GM18858 (cell line): ENCODE data around the gene CCND3.

Experiments used
- ATAC-seq: cut with Tn5 transposase; IDR thresholded peaks from one replicate; pipeline ENCODE4 v1.9.1; 2021; ENCODE audit not compliant: unreplicated experiment

Gene CCND3

DNA sequence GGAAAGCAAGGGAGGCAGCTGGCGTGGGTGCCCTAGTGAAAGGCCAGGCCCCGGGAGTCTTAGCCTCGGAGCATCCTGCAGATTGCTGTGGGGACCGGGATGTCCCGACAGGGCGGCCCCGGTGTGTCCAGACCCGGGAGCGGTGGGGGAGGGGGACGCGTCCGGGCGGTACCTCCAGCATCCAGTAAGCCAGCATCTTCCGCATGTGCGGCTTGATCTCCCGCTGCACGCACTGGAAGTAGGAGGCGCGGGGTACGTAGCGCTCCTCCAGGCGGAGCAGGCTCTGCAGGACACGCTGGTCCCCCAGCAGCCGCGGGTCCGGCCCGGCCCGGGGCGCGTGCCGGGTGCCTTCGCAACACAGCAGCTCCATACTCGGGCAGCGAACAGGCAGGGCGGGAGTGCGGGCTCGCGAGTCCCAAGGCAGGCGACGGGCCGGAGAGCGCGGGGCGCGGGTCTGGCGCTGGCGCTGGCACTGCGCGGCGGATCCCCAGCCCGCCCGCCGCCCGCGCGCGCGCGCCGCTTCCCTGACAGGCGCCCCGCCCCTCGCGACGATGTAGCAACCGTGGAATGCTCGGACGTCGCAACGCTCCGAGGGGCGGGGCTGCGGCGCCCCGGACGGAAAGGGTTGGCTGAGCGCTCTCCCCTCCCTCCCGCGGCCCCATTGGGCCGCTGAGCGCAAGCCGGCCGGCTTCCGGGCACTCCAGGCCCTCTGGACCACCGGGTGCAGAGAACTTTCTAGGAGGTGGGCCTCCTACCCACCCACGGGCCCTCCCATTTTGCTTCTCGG is at the start of gene CCND3:
TSS of gene CCND3 (minus strand) at position 529 of the 787 bp plus-strand sequence. CDS start at position 370, 159 bp downstream.
- peak; percentile 78 for ATAC-seq

DNA sequence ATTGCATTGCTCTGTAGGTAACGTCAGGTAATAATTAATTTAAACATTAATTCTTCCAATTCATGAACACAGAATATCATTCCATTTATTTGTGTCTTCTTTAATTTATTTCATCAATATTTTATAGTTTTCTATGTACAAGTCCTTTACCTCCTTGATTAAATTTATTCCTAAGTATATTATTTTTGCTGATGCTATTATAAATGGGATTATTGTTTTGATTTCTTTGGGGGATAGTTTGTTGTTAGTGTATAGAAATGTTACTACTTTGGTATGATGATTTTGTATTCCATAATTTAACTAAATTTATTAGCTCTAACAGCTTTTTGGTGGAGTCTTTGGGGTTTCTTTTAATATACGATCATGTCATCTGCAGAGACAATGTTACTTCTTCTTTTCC is 44.7 kb upstream of the CCND3 start:
- no peak for ATAC-seq

DNA sequence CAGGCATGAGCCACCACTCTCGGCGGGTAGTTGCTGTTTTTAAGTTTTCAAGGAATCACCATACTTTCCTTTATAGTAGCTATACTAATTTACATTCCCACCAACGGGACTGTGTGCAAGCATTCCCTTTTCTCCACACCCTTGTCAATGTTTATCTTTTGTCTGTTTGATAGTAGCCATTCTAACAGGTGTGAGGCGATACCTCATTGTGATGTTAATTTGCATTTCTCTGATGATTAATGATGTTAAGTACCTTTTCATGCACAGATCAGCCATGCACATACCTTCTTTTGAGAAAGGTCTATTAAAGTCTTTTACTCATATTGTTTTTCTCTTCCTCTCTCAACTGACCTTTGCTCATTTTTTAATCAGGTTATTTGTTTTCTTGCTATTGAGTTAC is 43.0 kb upstream of the CCND3 start:
- ATAC-seq: no peak

DNA sequence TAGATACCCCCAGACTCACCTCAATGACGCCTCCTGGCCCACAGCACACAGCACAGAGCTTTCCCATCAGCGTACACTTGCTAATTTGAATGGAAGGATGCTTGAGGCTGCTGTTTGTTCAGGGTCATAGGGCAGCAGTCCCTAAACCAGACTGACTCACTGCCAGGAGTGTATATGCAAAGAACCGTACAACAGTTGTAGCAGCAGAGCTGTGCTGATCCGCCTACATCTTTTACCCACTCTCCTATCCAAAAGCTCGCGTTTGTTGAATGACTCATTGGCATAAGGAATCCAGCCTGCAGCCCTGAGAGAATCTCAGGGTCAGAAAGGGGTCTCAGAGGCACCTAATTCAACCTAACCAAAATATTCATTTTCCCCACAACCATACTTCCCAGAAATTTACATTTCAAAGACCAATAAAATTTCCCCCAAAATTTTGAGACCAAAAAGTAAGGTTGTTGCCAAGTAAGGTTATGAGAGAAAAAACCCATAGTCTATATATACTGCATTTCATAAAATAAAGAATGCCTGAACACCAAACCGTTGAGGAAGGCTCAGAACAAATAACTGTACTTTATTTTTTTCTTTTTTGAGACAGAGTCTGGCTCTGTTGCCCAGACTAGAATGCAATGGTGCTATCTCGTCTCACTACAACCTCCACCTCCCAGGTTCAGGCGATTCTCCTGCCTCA is 35.3 kb upstream of the CCND3 start:
- no peak for ATAC-seq

DNA sequence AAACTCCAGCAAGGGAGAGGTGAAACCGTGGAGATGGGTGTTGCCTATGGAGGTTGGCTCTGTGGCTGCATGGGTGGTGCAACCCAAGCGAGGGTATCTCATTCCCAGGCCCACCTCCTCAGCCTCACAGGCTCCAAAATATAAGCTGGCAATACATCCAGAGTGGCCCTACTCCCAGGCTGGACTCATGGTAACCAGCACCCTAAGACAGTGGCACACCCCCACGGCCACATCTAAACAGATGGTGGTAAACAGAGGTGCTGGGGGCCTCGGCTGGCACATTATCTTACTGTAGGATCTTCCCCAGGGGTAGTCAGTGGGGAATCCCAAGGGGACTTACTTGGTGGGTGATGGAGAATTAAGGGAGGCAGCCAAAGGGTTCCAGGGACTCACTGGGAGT is 33.7 kb upstream of the CCND3 start:
- no peak for ATAC-seq

DNA sequence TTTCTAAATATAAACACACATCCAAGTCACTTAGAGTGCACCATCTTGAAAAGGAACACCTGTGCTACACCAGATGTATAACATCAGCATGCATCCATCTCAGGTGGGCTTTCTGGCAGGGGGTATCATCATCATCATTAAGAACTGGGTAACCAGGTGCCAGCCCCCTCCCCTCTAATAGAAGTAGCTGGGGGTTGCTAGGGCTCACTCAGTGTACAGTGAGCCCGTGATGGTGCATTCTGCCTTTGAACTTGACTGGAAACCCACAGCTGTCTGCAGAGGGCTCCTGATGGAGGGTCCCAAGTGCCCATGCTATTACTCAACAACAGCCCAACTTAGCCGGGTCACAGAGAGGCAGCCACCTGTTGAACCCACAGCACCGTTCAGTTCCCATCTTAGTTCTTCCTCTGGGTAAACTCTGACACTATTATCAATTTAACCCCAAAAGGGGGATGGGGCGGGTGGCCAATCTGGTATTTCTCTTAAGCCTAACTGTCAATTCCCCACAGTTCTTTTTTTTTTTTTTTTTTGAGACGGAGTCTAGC is 32.7 kb upstream of the CCND3 start:
- no peak for ATAC-seq

DNA sequence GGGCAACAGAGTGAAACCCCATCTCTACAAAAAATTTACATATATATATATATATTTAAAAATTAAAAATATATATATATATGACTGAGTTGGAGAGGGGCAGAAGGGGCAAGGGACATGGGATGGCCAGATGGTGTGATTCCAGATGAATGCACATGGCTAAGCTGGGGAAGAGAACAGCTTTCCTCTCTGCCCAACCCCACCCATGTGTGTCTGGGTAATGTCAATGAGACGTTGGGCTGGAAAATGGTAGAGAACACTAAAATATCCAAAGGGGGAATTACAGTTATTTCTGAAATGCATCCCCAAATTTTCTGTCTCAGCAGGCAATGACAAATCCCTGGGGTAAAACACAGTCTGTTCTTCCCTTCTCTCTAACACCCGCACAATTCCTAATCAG is 31.2 kb upstream of the CCND3 start:
- ATAC-seq: no peak

DNA sequence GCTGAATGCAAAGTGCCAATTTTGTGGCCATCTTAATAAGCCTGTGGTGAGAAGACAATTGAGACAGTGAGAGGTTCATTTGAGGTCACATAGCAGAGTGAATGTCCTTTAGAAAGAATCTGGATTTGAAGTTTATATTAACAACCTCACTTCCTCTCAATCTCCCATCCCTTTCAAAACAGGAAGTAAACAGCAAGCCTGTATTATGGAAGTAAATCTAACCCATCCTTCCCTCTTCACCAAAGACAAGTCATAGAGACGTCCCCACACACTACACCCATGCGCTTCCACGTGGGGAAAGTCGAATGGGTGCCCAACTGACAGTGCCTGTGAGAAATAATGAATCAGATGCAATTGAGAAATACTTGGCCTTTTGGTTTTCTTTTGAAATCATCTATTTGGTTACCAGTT is 28.8 kb upstream of the CCND3 start:
- no peak for ATAC-seq

DNA sequence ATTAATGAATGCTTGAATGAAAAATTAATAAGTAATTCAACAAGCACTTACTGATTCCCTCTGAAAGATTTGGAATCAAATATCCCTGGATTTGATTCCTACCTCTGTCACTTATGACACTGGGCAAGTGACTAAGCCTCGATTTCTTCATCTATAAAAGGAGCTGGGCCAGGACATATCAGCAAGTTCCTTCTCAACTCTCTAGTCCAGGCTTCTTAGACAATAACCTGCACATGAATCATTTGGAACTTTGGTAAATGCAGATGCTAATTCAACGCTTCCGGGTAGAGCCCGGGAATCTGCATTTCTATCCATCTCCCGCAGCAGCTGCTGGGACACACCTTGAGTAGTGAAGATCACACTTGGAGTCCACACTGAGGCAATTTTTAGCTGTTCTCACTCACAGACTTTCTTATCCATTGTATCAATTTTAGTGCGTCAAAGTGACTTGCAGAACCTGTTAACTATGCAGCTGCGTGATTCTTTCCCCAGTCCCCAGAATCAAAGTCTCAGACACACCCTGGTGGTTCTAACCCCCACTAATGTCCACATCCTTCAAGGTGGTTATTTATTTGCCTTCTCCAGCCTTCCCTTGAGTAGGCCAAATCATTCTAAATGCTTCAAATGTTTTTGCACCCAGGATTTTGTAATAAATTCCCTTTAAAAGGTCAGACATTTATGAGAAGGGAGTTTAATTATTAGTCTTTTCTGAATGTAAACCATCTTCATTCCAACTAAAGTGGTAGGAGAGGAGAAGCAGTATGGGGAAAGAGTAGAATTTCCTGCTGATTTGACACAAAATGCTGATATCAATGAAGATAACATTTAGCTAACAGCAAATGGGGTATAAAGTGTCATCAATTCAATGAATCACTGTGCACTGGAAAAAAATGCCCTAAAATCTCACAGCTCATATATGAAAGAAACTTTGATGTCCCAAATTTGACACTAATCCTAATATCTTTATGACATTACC is 26.0 kb upstream of the CCND3 start:
- no peak for ATAC-seq

DNA sequence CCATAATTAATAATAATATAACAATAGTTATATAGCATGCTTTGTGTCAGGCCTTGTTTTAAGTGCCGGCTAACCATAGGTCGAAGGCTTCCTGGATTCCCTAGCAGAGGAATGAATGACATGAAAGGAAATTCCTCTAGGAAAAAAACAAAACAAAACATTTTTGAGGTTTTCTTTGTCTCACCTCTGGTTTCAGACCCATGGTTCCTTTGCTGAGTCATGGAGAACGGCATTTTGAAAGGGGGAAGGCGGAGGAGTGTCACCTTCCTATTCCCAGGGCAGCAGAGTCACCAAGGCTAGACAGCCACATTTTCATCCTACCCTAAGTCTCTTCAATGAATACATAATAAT is 25.3 kb upstream of the CCND3 start:
- ATAC-seq: no peak

DNA sequence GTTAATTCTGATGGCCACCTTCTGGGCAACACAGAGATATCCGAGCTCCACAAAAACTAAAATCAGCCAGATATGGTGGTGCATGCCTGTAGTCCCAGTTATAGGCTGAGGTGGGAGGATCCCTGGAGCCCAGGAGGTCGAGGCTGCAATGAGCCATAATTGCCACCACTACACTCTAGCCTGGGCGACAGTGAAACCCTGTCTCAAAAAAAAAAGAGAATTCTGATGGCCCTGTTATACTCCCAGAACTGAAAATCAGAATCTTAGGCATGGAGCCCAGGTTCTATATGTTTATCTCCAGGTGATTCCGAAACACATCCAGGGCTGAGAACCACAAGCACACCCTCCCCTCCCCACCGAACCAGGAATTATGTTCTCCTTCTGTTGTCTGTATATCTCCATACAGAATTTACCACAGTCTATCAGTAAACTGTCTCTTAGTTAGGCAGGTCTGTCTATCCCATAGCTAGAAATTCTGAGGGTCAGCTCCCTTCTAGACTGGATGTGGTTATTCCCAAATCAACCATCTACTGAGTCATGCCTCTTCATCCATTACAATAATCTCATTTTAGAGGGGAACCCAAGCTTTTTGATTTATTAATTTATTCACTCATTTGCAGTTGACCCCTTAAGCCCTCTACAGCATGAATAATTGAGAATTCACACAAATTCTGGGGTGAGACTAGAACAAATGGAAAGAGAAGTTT is 24.8 kb upstream of the CCND3 start:
- ATAC-seq: no peak

DNA sequence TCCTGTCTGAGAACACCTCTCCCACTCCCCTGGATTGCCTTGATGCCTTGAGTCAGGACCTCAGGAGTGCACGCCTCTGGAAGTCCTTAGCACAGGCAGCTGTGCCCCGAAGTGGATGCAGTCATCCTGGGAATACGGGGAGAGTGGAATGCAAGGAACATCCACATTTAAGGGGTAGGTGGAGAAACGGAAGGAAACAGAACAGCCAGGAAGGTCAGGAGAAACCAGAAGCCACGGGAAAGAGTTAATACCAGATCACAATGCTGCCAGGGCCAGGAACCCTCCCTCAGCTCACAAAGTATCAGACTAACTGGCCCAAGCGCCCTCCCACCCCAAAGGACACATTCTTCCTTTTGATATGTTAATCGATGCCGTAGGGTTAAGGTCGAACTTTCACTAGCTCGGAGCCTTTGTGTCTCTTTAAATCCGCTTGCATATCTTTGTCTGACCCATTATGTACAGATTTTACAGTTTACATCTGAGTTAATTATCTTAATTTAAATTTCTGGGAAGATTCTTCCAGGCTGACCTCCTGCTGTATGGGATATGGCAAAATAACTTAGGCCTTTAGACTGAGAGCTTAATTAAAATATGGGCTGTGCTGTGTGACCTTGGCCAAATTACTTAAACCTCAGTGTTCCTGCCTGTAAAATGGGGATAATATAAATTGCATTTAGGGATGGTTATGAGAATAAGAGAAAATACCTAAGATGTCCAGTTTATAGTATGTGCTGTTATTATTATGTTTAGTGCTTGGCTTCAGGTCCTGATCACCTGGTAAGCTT is 24.0 kb upstream of the CCND3 start:
- ATAC-seq: no peak

DNA sequence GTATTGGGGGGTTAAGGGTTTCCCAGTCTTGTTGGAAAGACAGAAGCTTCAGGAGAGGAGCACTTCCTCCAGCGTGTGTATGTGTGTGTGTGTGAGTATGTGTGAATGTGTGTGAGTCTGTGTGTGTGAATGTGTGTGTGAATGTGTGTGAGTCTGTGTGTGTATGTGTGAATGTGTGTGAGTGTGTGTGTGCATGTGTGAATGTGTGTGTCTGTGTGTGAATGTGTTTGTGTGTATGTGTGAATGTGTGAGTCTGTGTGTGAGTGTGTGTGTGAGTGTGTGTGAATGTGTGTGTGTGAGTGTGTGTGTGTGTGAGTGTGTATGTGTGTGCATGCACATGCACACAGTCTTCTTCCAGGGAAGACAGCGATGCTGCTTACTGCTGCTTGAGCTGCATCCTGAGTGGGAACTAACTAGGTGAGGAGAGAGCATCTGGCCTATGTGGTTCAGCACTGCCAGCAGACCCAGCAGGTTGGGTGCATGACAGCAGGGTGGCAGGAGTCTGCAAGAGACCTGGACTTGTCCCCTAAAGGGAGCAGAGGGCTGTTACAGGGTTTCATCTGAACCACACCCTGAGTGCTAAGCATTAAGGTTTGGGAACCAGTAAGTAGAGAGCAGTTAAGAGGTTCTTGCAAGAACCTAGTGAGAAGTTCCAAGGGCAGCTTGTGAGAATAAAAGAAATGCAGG is 22.7 kb upstream of the CCND3 start:
- ATAC-seq: no peak

DNA sequence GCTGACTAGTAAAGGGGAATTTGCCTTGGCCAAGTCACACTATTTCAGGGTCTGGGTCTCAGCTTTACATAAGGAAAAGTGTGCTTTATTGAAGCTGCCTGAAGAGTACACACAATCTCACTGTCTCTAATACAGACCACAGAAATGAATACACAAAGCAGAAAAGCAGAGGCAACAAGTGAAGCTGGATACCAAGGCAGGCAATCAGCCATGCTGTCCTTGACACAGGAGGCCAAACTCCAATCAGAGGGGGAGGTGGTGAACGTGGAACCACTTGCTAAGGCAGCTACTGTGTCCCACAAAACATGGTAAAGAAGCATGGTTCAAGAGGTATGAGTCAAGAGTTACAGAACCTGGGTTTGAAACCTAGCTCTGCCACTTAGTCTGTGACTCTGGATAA is 21.8 kb upstream of the CCND3 start:
- ATAC-seq: no peak

DNA sequence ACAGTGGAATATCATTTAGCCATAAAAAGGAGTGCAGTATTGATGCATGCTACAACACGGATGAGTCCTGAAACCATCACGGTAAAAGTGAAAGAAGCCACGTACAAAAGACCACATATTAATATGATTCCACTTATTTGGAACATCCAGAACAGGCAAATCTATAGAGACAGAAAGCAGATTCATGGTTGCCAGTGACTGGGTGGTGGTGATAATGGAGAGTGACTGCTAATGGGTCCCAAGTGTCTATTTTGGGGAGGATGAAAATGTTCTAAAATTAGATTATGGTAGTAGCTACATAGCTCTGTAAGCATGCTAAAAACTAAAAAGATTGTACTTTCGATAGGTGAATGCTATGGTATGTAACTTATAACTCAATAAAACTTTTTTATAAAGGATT is 18.4 kb upstream of the CCND3 start:
- ATAC-seq: no peak

DNA sequence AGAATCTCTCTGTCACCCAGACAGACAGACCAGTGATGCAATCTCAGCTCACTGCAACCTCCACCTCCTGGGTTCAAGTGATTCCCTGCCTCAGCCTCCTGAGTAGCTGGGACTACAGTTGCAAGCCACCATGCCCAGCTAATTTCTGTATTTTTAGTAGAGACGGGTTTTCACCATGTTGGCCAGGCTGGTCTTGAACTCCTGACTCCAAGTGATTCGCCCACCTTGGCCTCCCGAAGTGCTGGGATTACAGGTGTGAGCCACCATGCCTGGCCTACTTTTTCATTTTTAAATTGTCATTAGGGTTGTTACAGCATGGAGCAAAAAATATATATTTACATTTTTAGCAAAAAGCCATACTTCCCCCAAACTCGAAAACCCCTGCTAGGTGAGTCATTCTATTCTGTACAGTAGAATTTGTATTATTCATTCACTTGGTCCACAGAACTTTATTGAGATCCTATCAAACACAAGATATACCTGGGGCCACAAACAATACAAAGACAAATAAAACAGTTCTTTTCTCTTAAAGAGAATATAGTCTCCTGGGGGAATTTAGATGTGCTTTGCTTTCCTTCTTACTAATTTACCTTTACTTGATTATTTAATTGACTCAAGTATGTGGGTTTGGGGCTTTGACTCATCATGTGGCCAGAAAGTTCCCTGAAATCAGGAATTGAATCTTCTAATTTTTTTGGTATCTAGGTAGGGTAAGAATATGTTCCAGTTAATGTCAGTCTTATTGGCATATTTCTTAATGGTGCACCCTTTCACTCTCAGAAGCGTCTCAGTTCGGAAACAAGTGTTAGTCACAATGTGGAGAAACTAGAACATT is 16.6 kb upstream of the CCND3 start:
- ATAC-seq: no peak

DNA sequence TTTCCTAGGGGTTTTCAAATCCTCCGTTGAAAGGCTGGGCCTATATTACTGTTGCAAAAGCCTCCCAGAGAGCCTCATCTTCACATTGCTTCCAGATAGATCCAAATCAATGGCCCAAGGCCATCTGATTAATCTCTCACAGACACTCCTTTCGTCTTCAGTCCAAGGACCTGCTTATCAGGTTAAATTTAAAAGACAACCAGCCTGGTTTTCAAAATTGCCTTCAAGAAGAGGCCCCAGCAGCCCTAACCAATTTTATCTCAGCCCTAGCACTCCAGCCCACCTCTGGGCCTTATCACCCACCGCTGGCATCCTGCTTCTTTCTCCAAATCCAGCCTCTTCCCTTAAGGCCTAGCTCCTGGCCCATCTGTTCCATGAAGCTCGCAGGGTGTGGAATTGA is 15.5 kb upstream of the CCND3 start:
- no peak for ATAC-seq

DNA sequence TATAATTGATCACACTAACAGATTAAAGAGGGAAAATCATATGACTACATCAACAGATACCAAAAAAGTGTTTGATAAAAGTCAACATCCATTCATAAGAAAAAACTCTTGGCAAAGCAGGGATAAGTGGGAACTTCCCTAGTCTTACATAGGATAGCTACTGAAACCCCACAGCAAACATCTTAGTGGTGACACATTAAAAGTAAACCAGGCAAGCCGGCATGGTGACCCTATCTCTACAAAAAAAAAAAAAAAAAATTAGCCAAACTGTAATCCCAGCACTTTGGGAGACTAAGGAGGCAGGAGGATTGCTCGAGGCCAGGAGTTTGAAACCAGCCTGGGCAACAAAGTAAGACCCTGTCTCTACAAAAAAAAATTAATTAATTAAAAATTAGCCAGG is 13.8 kb upstream of the CCND3 start:
- ATAC-seq: no peak
